ENCODE measurements around the gene TENM3. TPM values are rescaled to one million over a fixed set of nuclear protein-coding genes. Genes with fewer than 3 reads are reported as not detected.

TENM3 gene
- total RNA-seq, 4 donors from 2014 or later, result 19.7 to 47.2 (median 33.0) TPM

- TF ChIP-seq CTCF (IDR thresholded peaks at IDR 0.05), result no peak
- DNase-seq (ENCODE audit: low spot score), result no peak
- ATAC-seq (ENCODE audit: low FRiP score), result no peak
Observed at GRCh38 chr4:182848685-182849084, 605.5 kb downstream of the TENM3 start.

Small RNA genes lying within 50 kb of the gene (small RNA-seq; reads per million reads assigned to genes)
- gene RN7SKP67 (not detected), gene RNU2-34P (not detected)

All from omental fat pad (tissue), 4 donors.